PC-9 (cell line): Measurements from ENCODE around the gene WWC2. TPM values are rescaled to one million over a fixed set of nuclear protein-coding genes. Genes with fewer than 3 reads are reported as not detected.

Experiments used
- BruUV-seq: library from RNA; stranded (reverse); fragments of 400-500 nt; replicated peaks from 2 replicates; lab custom pipeline; 2021; lab: Mats Ljungman, UMichigan
- CTCF ChIA-PET: fragments of 300-600 bp; sonication (Branson Sonifier 250); formaldehyde crosslinking; loops from one replicate; lab custom pipeline; 2022; ENCODE audit warnings: antibody characterized with exemption; lab: Charles Lee
- POLR2A ChIA-PET: fragments of 300-600 bp; sonication (Branson Sonifier 250); formaldehyde crosslinking; loops from one replicate; lab custom pipeline; 2022; ENCODE audit warnings: antibody characterized with exemption; ENCODE audit not compliant: unreplicated experiment; lab: Charles Lee
- DNase-seq, 2 experiments: peaks; one replicate each; pipeline versions ENCODE4 v3.0.0 to v3.0.0-alpha.2; 2015 to 2022; ENCODE audit warnings: mixed read lengths in 1 of 2
- H2AFZ ChIP-seq: fragments of 200-600 bp; sonication (generic); 2 replicates; pipeline ENCODE4 v1.8.1; 2017; ENCODE audit warnings: antibody characterized with exemption
- H3F3A ChIP-seq: fragments of 200-600 bp; sonication (generic); 2 replicates; pipeline ENCODE4 v1.8.1; 2017; ENCODE audit warnings: antibody characterized with exemption, mild to moderate bottlenecking, low read depth; ENCODE audit not compliant: insufficient read depth
- H3K27ac ChIP-seq: fragments of 200-600 bp; sonication (generic); 2 replicates; pipeline ENCODE4 v1.6.1; 2016; ENCODE audit warnings: mixed run types
- H3K27me3 ChIP-seq: fragments of 200-600 bp; sonication (generic); 2 replicates; pipeline ENCODE4 v1.6.1; 2016; ENCODE audit warnings: low read depth, mixed run types; ENCODE audit not compliant: insufficient read depth
- H3K36me3 ChIP-seq: fragments of 200-600 bp; sonication (generic); 2 replicates; pipeline ENCODE4 v1.6.1; 2016; ENCODE audit warnings: low read depth, mixed run types
- H3K4me1 ChIP-seq: fragments of 200-600 bp; sonication (generic); replicated peaks from 2 replicates; pipeline ENCODE4 v1.6.1; 2016; ENCODE audit warnings: mixed run types; ENCODE audit not compliant: insufficient read depth
- H3K4me2 ChIP-seq: fragments of 200-600 bp; sonication (generic); 2 replicates; pipeline ENCODE4 v1.6.1; 2017; ENCODE audit warnings: mixed run types
- H3K4me3 ChIP-seq: fragments of 200-600 bp; sonication (generic); 2 replicates; pipeline ENCODE4 v1.6.1; 2016; ENCODE audit warnings: mixed run types
- H3K79me2 ChIP-seq: fragments of 200-600 bp; sonication (generic); 2 replicates; pipeline ENCODE4 v1.6.1; 2017; ENCODE audit warnings: low read depth, mixed run types
- H3K9me2 ChIP-seq: fragments of 200-600 bp; sonication (generic); 2 replicates; pipeline ENCODE4 v1.8.1; 2017; ENCODE audit warnings: mild to moderate bottlenecking; ENCODE audit not compliant: insufficient read depth
- H3K9me3 ChIP-seq: fragments of 200-600 bp; sonication (generic); 2 replicates; pipeline ENCODE4 v1.8.1; 2016; ENCODE audit warnings: low read depth; ENCODE audit not compliant: insufficient read depth
- H4K20me1 ChIP-seq: fragments of 200-600 bp; sonication (generic); 2 replicates; pipeline ENCODE4 v1.8.1; 2017; ENCODE audit not compliant: insufficient read depth
- EZH2 ChIP-seq: fragments of 200-600 bp; sonication (generic); IDR thresholded peaks from 2 replicates; pipeline ENCODE4 v1.8.0; 2017; ENCODE audit warnings: antibody characterized with exemption, low read depth
- intact Hi-C: fragments of 100-400 bp; cut with micrococcal nuclease; formaldehyde crosslinking; loops from one replicate; pipeline ENCODE4 v1.10.0; 2022; ENCODE audit not compliant: unreplicated experiment
- total RNA-seq: library from RNA; stranded (reverse); gene quantifications from 2 replicates; pipeline ENCODE4 v1.2.3, GENCODE V29; 2021
- TF ChIP-seq, protein P1 (sequence below): fragments of 200-600 bp; sonication (generic); conservative IDR thresholded peaks from 2 replicates; pipeline ENCODE4 v1.6.1; 2017; ENCODE audit warnings: mixed run types, antibody characterized with exemption, mild to moderate bottlenecking, moderate library complexity

WWC2 gene
- total RNA-seq, 1 experiment from 2014 or later: 42.3 TPM

DNA sequence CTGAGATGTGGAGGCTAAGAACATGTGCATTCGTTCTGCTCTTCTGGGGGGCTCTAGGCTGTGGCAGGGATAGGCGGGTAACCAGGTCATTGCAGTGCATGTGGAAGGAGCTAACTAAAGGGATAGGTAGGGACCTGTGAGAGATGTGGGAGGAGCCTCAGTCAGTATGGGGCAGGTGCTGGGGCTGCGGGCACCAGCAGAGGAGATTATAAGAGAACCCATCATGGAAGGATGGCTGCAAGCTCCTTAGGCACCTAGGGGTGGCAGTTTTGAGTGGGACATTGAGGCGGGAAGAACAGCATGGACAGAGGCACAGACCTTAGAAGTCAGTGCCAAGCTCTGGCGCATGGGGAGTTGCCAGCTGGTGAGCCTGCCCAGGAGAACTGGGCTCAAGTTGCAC lies 213.8 kb downstream of the WWC2 start:
- H3K4me3 ChIP-seq: no peak overlapping the region
- H3K79me2 ChIP-seq: no peaks in the 10 kb centered on the region
- H3K9me3 ChIP-seq: no peaks in the 10 kb centered on the region
- H3K4me1 ChIP-seq: no peaks in the 10 kb centered on the region
- no peaks in the 10 kb centered on the region for H3K27me3 ChIP-seq
- H2AFZ ChIP-seq: no peak overlapping the region
- H3K36me3 ChIP-seq: no peaks in the 10 kb centered on the region
- POLR2A ChIA-PET: no interaction called here
- no peak for TF ChIP-seq EZH2
- TF ChIP-seq, protein P1, sequence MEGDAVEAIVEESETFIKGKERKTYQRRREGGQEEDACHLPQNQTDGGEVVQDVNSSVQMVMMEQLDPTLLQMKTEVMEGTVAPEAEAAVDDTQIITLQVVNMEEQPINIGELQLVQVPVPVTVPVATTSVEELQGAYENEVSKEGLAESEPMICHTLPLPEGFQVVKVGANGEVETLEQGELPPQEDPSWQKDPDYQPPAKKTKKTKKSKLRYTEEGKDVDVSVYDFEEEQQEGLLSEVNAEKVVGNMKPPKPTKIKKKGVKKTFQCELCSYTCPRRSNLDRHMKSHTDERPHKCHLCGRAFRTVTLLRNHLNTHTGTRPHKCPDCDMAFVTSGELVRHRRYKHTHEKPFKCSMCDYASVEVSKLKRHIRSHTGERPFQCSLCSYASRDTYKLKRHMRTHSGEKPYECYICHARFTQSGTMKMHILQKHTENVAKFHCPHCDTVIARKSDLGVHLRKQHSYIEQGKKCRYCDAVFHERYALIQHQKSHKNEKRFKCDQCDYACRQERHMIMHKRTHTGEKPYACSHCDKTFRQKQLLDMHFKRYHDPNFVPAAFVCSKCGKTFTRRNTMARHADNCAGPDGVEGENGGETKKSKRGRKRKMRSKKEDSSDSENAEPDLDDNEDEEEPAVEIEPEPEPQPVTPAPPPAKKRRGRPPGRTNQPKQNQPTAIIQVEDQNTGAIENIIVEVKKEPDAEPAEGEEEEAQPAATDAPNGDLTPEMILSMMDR: no peak
- H4K20me1 ChIP-seq: no peaks in the 10 kb centered on the region
- CTCF ChIA-PET: no interaction called here
- H3F3A ChIP-seq: no peaks in the 10 kb centered on the region
- intact Hi-C loops: no loop called here
- DNase-seq: no peak
- no peaks in the 10 kb centered on the region for H3K9me2 ChIP-seq
- H3K4me2 ChIP-seq: no peak overlapping the region
- H3K27ac ChIP-seq: no peak overlapping the region
- BruUV-seq: no TSS peak

DNA sequence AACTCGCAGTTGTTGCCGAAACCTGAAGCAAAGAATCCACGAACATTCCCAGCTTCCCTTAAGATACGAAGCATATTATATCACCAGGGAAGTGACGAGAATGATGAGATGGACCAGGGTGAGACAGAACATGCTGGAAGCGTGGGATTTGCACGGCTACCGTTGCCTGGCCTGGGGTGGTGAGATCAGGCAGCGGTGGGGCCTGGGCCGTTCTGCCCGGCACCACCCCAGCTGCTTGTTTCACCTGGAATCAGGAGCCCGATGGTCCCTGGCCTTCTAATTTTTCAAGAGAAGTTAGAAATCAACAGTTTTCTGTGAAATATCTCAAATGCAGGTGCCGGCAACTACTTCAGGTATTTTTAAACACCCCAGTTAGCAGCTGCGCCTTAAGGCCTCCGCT lies 215.3 kb downstream of the WWC2 start:
- Histone ChIP-seq H3K27ac (no peak overlapping the region), H3K36me3 (no peaks in the 10 kb centered on the region), H3K4me1 (no peaks in the 10 kb centered on the region), H3F3A (no peaks in the 10 kb centered on the region), H3K4me3 (no peak overlapping the region), H3K9me2 (no peaks in the 10 kb centered on the region), H3K27me3 (no peaks in the 10 kb centered on the region), H4K20me1 (no peaks in the 10 kb centered on the region), H3K9me3 (no peaks in the 10 kb centered on the region), H2AFZ (no peak overlapping the region), H3K79me2 (no peaks in the 10 kb centered on the region), H3K4me2 (no peak overlapping the region)
- POLR2A ChIA-PET: no interaction called here
- CTCF ChIA-PET: no interaction called here
- intact Hi-C loops: no loop called here
- no TSS peak for BruUV-seq
- no peak for DNase-seq
- TF ChIP-seq, protein P1: no peak
- no peak for TF ChIP-seq EZH2

DNA sequence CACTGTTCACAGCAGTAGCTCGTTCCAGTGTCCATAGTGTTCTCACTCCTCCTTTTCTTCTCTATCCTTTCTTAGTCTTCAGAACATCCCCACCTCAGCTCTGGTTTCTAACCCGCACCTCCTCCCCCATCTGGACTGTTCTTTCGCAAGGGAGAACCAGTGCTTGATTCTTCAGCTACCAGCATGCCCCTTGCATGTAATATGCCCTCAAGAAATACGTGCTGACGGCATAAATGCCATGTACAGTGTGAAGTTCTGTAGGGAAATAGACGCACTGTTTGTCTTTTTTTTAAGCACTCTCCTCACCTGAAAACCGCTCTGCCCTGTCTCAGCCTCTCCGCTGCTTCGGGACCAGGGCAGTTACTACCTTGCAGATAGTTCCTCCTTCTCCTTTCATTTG lies 215.7 kb downstream of the WWC2 start:
- Histone ChIP-seq H3K9me3 (no peaks in the 10 kb centered on the region), H3K9me2 (no peaks in the 10 kb centered on the region), H3K4me2 (no peak overlapping the region), H3K4me3 (no peak overlapping the region), H3K27me3 (no peaks in the 10 kb centered on the region), H3K79me2 (no peaks in the 10 kb centered on the region), H3K36me3 (no peaks in the 10 kb centered on the region), H3K4me1 (no peaks in the 10 kb centered on the region), H2AFZ (no peak overlapping the region), H3K27ac (no peak overlapping the region), H3F3A (no peaks in the 10 kb centered on the region), H4K20me1 (no peaks in the 10 kb centered on the region)
- ChIA-PET CTCF (no interaction called here), POLR2A (no interaction called here)
- no TSS peak for BruUV-seq
- DNase-seq: no peak
- intact Hi-C loops: no loop called here
- TF ChIP-seq, protein P1: no peak
